Measurements from ENCODE around the gene LTBP1.
"Not testable (repeated sequence)": the region's sequence is repeated elsewhere in the genome, so short reads cannot be mapped to it uniquely, and the experiment has no call there.

The LTBP1 gene

GRCh38 chr2:33222309-33222708 is 275.6 kb downstream of the LTBP1 start:
- H3K27me3 Mint-ChIP-seq, result no peaks in the 10 kb centered on the region
- no peak overlapping the region for H3K4me3 Mint-ChIP-seq
- H3K4me1 Mint-ChIP-seq (ENCODE audit: low read depth), result no peaks in the 10 kb centered on the region
- H3K27ac Mint-ChIP-seq, result no peak overlapping the region
- H3K36me3 Mint-ChIP-seq, result no peaks in the 10 kb centered on the region
- no peaks in the 10 kb centered on the region for H3K9me3 Mint-ChIP-seq (ENCODE audit: low read depth)

- Mint-ChIP-seq H3K27ac (no peak overlapping the region), H3K36me3 (no peaks in the 10 kb centered on the region), H3K4me1 (ENCODE audit: low read depth) (no peaks in the 10 kb centered on the region), H3K27me3 (no peaks in the 10 kb centered on the region), H3K9me3 (ENCODE audit: low read depth) (no peaks in the 10 kb centered on the region), H3K4me3 (no peak overlapping the region)
Measured at GRCh38 chr2:33223856-33224255, 277.1 kb downstream of the LTBP1 start.

DNA sequence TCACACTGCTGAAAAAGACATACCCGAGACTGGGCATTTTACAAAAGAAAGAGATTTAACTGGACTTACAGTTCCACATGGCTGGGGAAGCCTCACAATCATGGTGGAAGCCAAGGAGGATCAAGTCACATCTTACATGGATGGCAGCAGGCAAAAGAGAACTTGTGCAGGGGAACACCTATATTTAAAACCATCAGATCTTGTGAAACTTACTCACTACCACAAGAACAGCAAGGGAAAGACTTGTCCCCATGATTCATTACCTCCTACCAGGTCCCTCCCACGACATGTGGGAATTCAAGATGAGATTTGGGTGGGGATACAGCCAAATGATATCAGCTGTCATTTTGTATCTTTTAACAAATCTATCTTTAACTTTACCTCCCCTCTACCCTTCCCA is 278.6 kb downstream of the LTBP1 start:
- Mint-ChIP-seq H3K27me3 (no peaks in the 10 kb centered on the region), H3K9me3 (ENCODE audit: low read depth) (no peaks in the 10 kb centered on the region), H3K4me1 (ENCODE audit: low read depth) (no peaks in the 10 kb centered on the region)

GRCh38 chr2:33226546-33226945 is 279.8 kb downstream of the LTBP1 start:
- H3K4me1 Mint-ChIP-seq (ENCODE audit: low read depth), result no peaks in the 10 kb centered on the region
- H3K4me3 Mint-ChIP-seq, result no peak overlapping the region
- no peaks in the 10 kb centered on the region for H3K36me3 Mint-ChIP-seq
- H3K27ac Mint-ChIP-seq, result no peak overlapping the region
- no peaks in the 10 kb centered on the region for H3K27me3 Mint-ChIP-seq
- no peaks in the 10 kb centered on the region for H3K9me3 Mint-ChIP-seq (ENCODE audit: low read depth)

More for the DNA sequence above, 278.6 kb downstream of the LTBP1 start:
- H3K4me3 Mint-ChIP-seq, result no peak overlapping the region
- H3K36me3 Mint-ChIP-seq, result no peaks in the 10 kb centered on the region
- no peak overlapping the region for H3K27ac Mint-ChIP-seq

DNA sequence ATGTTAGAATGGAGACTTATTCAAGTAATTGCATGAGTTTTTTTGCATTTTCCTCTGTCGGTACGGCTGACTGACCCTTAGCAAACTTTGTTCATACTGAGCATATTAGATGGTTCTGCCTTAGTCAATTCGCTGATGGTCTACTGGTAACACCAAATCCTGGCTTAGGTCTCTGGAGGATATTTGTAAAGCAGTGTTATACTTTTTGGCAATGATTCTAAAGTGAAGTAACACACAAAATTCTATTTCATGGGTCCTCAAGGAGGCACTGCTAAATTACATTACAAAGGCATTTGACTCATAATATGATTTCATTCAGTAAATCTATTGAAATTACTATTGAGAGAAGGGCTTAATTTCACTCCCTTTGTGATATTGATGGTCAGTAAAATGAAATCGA is 282.9 kb downstream of the LTBP1 start:
- no peaks in the 10 kb centered on the region for H3K9me3 Mint-ChIP-seq (ENCODE audit: low read depth)
- H3K36me3 Mint-ChIP-seq, result no peaks in the 10 kb centered on the region
- H3K4me1 Mint-ChIP-seq (ENCODE audit: low read depth), result no peaks in the 10 kb centered on the region
- no peak overlapping the region for H3K27ac Mint-ChIP-seq
- peaks cover 1% of the 10 kb centered on the region for H3K27me3 Mint-ChIP-seq
- no peak overlapping the region for H3K4me3 Mint-ChIP-seq

DNA sequence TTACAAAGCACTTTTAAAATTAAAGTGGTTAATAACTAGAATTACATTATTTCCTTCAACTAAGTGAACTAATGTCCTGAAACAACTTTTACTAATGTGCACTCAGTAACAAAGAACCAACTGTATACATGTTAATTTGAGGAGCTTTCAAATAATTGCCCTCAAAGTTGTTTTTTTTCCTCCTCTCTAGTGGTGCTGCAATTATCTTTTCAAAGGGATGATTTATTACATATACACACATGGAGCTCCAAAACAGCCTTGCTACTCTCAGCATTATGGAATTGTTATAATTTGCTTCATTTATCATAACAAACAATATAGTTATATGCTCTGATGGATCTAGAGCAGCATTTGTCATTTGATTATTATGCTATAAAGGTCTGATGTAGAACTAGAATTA is 283.4 kb downstream of the LTBP1 start:
- H3K36me3 Mint-ChIP-seq, result no peaks in the 10 kb centered on the region
- H3K4me3 Mint-ChIP-seq, result no peak overlapping the region
- H3K4me1 Mint-ChIP-seq (ENCODE audit: low read depth), result no peaks in the 10 kb centered on the region
- no peaks in the 10 kb centered on the region for H3K9me3 Mint-ChIP-seq (ENCODE audit: low read depth)
- H3K27me3 Mint-ChIP-seq, result peaks cover 1% of the 10 kb centered on the region
- H3K27ac Mint-ChIP-seq, result no peak overlapping the region

DNA sequence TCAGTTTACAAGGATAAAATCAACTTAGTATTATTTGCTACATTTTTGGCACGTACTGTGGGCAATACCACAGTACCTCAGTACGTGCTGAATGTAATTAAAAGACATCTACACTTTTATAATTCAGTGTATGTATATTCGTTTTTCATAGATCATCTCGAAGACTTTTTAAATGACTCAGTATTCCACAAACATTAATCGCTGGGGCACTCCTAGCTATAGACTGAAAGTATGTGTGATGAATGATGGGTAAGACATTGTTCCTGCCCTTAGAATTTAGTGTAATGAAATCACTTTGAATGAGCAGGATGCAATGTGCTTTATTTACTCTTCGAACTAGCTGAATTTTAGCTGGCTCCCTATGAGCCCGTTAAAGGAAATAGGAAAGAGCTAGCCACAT is 284.1 kb downstream of the LTBP1 start:
- no peaks in the 10 kb centered on the region for H3K36me3 Mint-ChIP-seq
- H3K27me3 Mint-ChIP-seq, result peaks cover 1% of the 10 kb centered on the region
- H3K4me3 Mint-ChIP-seq, result no peak overlapping the region
- H3K9me3 Mint-ChIP-seq (ENCODE audit: low read depth), result no peaks in the 10 kb centered on the region
- no peaks in the 10 kb centered on the region for H3K4me1 Mint-ChIP-seq (ENCODE audit: low read depth)
- H3K27ac Mint-ChIP-seq, result no peak overlapping the region

DNA sequence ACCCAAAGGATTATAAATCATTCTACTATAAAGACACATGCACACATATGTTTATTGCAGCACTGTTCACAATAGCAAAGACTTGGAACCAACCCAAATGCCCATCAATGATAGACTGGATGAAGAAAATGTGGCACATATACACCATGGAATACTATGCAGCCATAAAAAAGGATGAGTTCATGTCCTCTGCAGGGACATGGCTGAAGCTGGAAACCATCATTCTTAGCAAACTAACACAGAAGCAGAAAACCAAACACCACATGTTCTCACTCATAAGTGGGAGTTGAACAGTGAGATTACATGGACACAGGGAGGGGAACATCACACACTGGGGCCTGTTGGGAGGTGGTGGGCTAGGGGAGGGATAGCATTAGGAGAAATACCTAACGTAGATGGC is 288.8 kb downstream of the LTBP1 start:
- not testable (repeated sequence) for H3K4me1 Mint-ChIP-seq (ENCODE audit: low read depth); H3K9me3 Mint-ChIP-seq (ENCODE audit: low read depth); H3K4me3 Mint-ChIP-seq; H3K27me3 Mint-ChIP-seq; H3K27ac Mint-ChIP-seq; H3K36me3 Mint-ChIP-seq

GRCh38 chr2:33236482-33237385 is 290.0 kb downstream of the LTBP1 start:
- Mint-ChIP-seq H3K27me3 (peaks cover 1% of the 10 kb centered on the region), H3K4me3 (no peak overlapping the region), H3K27ac (no peak overlapping the region), H3K36me3 (no peaks in the 10 kb centered on the region), H3K9me3 (ENCODE audit: low read depth) (no peaks in the 10 kb centered on the region), H3K4me1 (ENCODE audit: low read depth) (no peaks in the 10 kb centered on the region)

GRCh38 chr2:33238111-33238510 is 291.4 kb downstream of the LTBP1 start:
- no peaks in the 10 kb centered on the region for H3K27me3 Mint-ChIP-seq
- no peaks in the 10 kb centered on the region for H3K9me3 Mint-ChIP-seq (ENCODE audit: low read depth)
- no peaks in the 10 kb centered on the region for H3K4me1 Mint-ChIP-seq (ENCODE audit: low read depth)
- H3K27ac Mint-ChIP-seq, result no peak overlapping the region
- no peaks in the 10 kb centered on the region for H3K36me3 Mint-ChIP-seq
- H3K4me3 Mint-ChIP-seq, result no peak overlapping the region

GRCh38 chr2:33240178-33240577 is 293.4 kb downstream of the LTBP1 start:
- Mint-ChIP-seq H3K27me3 (no peaks in the 10 kb centered on the region), H3K4me3 (no peak overlapping the region), H3K27ac (no peak overlapping the region), H3K9me3 (ENCODE audit: low read depth) (no peaks in the 10 kb centered on the region), H3K36me3 (no peaks in the 10 kb centered on the region), H3K4me1 (ENCODE audit: low read depth) (no peaks in the 10 kb centered on the region)

DNA sequence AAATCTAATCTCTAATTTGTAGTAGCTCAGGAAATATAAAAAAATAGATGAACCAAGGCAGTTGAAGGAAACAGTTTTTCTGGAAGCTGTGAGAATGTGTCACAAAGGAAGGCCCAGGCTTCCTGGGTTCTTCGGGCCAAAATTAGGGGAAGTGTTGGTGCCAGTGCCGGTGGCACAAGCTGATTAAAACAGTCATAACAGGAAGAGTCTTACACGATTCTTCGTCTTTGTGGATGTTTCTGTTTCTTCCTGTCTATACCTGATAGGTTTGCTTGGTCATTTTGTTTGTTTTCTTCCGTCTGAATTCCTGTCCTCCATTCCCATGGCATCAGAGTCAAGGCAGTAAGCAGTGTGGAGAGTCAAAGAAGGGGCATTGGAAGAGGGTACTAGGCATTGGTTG is 294.3 kb downstream of the LTBP1 start:
- Mint-ChIP-seq H3K36me3 (no peaks in the 10 kb centered on the region), H3K4me1 (ENCODE audit: low read depth) (no peaks in the 10 kb centered on the region), H3K27me3 (no peaks in the 10 kb centered on the region), H3K27ac (no peak overlapping the region), H3K4me3 (no peak overlapping the region), H3K9me3 (ENCODE audit: low read depth) (no peaks in the 10 kb centered on the region)

GRCh38 chr2:33241581-33241980 is 294.8 kb downstream of the LTBP1 start:
- H3K4me1 Mint-ChIP-seq (ENCODE audit: low read depth), result no peaks in the 10 kb centered on the region
- H3K9me3 Mint-ChIP-seq (ENCODE audit: low read depth), result no peaks in the 10 kb centered on the region
- no peak overlapping the region for H3K4me3 Mint-ChIP-seq
- H3K27ac Mint-ChIP-seq, result no peak overlapping the region
- H3K36me3 Mint-ChIP-seq, result no peaks in the 10 kb centered on the region
- no peaks in the 10 kb centered on the region for H3K27me3 Mint-ChIP-seq

DNA sequence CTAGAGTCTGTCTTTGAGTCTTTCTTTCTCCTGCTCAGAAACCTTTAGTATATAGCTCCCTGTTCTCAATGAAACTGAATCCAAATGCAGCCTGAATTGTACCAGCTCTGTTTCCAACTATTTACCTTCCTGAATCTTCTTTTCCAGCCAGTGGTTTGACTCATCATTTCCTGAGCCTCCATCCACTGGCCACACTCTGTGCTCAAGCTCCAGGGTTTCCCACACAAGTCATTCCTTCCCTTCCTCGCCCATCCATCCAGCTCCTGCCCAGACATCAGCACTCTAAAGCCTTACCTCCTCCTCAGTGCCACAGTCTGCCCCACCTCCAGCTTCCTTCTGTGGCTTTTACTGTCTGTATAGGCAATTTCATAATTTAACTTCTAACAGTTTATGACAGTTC is 296.1 kb downstream of the LTBP1 start:
- H3K4me1 Mint-ChIP-seq (ENCODE audit: low read depth), result no peaks in the 10 kb centered on the region
- H3K9me3 Mint-ChIP-seq (ENCODE audit: low read depth), result no peaks in the 10 kb centered on the region
- H3K27ac Mint-ChIP-seq, result no peak overlapping the region
- H3K4me3 Mint-ChIP-seq, result no peak overlapping the region
- H3K27me3 Mint-ChIP-seq, result no peaks in the 10 kb centered on the region
- no peaks in the 10 kb centered on the region for H3K36me3 Mint-ChIP-seq

- Mint-ChIP-seq H3K27me3 (no peaks in the 10 kb centered on the region), H3K9me3 (ENCODE audit: low read depth) (no peaks in the 10 kb centered on the region), H3K4me1 (ENCODE audit: low read depth) (no peaks in the 10 kb centered on the region), H3K4me3 (no peak overlapping the region), H3K36me3 (no peaks in the 10 kb centered on the region), H3K27ac (no peak overlapping the region)
Measured at GRCh38 chr2:33246432-33246831, 299.7 kb downstream of the LTBP1 start.

DNA sequence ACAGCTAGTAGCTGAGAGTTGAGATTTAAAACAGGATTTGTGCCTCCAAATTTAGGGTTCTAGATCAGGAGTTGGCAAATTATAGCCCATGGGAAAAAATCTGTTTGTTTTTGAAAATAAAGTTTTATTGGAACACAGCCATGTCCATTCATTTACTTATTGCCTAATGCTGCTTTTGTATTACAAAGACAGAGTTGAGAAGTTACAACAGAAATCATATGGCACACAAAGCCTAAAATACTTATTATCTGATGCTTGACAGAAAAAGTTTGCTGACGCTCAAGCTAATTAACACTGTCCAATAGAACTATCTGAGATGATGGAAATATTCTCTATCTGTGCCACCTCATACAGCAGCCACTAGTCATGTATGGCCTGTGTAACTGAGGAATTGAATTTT is 300.6 kb downstream of the LTBP1 start:
- H3K36me3 Mint-ChIP-seq, result no peaks in the 10 kb centered on the region
- no peak overlapping the region for H3K27ac Mint-ChIP-seq
- H3K4me1 Mint-ChIP-seq (ENCODE audit: low read depth), result no peaks in the 10 kb centered on the region
- no peaks in the 10 kb centered on the region for H3K27me3 Mint-ChIP-seq
- no peaks in the 10 kb centered on the region for H3K9me3 Mint-ChIP-seq (ENCODE audit: low read depth)
- no peak overlapping the region for H3K4me3 Mint-ChIP-seq

Data from activated naive CD8-positive, alpha-beta T cell (primary cell).